ENCODE measurements around the gene BPIFB3. TPM values are rescaled to one million over a fixed set of nuclear protein-coding genes. Genes with fewer than 3 reads are reported as not detected.

Gene BPIFB3
- total and polyA plus RNA-seq, 9 of the 15 experiments (the other 6 are each of a cell fraction or from before 2014, with no cell fraction given): not detected

- intact Hi-C loops (cut with micrococcal nuclease) (loop anchor here (2.0 kb wide), 1 partner anchor 101 kb away; no protein-coding TSS in a partner anchor), in situ Hi-C loops (cut with MboI) (no loop called here)
- peaks cover 4% of the 10 kb centered on the region for H3K9me3 ChIP-seq (replicated peaks; ENCODE audit: control insufficient read depth, insufficient read depth, low read depth, low read length)
- no TSS peak for BruUV-seq (replicated peaks)
- TF ChIP-seq ETV6 (IDR thresholded peaks at IDR 0.05; ENCODE audit: borderline replicate concordance in 1 of 2, low read depth in 2 of 2, low read length in 1 of 2) (no peak), ETV6 (CRISPR knock-in tag; IDR thresholded peaks at IDR 0.05; ENCODE audit: borderline replicate concordance) (no peak), RFX7 (CRISPR knock-in tag; IDR thresholded peaks at IDR 0.05) (no peak), ZFX (CRISPR knock-in tag; IDR thresholded peaks at IDR 0.05) (no peak)
- ChIA-PET CTCF (ENCODE audit: low intra/inter-chr PET ratio) (interaction anchor here (1.0 to 1.3 kb wide), 2 partner anchors 101 to 102 kb away, joined by 3 to 6 read pairs; no protein-coding TSS in a partner anchor), POLR2A (interaction anchor here (0.6 to 1.1 kb wide), 3 partner anchors 19 to 181 kb away, joined by 3 to 5 read pairs (median 4); no protein-coding TSS in a partner anchor)
- no peak within 1 kb of the TSS for H3K4me2 ChIP-seq (ENCODE audit: insufficient read depth, low read length)
- no peaks in the 10 kb centered on the region for H4K20me1 ChIP-seq (replicated peaks; ENCODE audit: control insufficient read depth, insufficient read depth, low read length)
- FAIRE-seq (no peak), ATAC-seq (no peak), DNase-seq (ENCODE audit: extremely low read depth in 1 of 4, low spot score in 3 of 4) (no peak)
- H3K27me3 ChIP-seq (ENCODE audit: control insufficient read depth in 2 of 2, insufficient read depth in 2 of 2, low read length in 2 of 2): peaks cover 5 to 41% of the 10 kb centered on the region in 2 experiments; a peak in 3 of 5 replicates
- H3K9me1 ChIP-seq (ENCODE audit: control insufficient read depth, insufficient read depth, low read length): no peaks in the 10 kb centered on the region
- WGBS (ENCODE audit: insufficient coverage, low coverage, missing lambda C conversion rate): 0% methylated on average over 6 of the region's 6 CpGs
- H3K36me3 ChIP-seq (ENCODE audit: control insufficient read depth, insufficient read depth, low read length): no peaks in the 10 kb centered on the region
- no peak within 1 kb of the TSS for H3K9ac ChIP-seq (ENCODE audit: insufficient read depth in 1 of 2, low read depth in 2 of 2, low read length in 2 of 2)
- no peak within 1 kb of the TSS for H3K27ac ChIP-seq (ENCODE audit: extremely low read depth, low read depth, low read length)
- H3K79me2 ChIP-seq (ENCODE audit: control insufficient read depth, insufficient read depth, low read length): no peaks in the 10 kb centered on the region
- no peaks in the 10 kb centered on the region; a peak in 1 of 5 replicates for H3K4me1 ChIP-seq (replicated peaks in 1 of 2; ENCODE audit: control insufficient read depth in 2 of 2, insufficient read depth in 2 of 2, low read length in 2 of 2)
- no peak within 1 kb of the TSS for H2AFZ ChIP-seq (ENCODE audit: low read depth, low read length)
- no peak within 1 kb of the TSS for H3K4me3 ChIP-seq
Measured at GRCh38 chr20:33004141-33004751, 49.5 kb upstream of the BPIFB3 start, which contains the start of gene SUN5. Gene SUN5, minus strand, starts transcription at chr20:33004433. Its CDS starts 93 bp downstream, at chr20:33004340.
